TTC549 (cell line): ENCODE measurements around the gene CR2.
"Not testable (repeated sequence)": the region's sequence is repeated elsewhere in the genome, so short reads cannot be mapped to it uniquely, and the experiment has no call there.

ENCODE experiments used
- FAIRE-seq: peaks from 2 replicates; lab custom pipeline; 2012; peaks lifted over from hg19 to GRCh38; lab: Jason Lieb, UNC

Gene CR2

DNA sequence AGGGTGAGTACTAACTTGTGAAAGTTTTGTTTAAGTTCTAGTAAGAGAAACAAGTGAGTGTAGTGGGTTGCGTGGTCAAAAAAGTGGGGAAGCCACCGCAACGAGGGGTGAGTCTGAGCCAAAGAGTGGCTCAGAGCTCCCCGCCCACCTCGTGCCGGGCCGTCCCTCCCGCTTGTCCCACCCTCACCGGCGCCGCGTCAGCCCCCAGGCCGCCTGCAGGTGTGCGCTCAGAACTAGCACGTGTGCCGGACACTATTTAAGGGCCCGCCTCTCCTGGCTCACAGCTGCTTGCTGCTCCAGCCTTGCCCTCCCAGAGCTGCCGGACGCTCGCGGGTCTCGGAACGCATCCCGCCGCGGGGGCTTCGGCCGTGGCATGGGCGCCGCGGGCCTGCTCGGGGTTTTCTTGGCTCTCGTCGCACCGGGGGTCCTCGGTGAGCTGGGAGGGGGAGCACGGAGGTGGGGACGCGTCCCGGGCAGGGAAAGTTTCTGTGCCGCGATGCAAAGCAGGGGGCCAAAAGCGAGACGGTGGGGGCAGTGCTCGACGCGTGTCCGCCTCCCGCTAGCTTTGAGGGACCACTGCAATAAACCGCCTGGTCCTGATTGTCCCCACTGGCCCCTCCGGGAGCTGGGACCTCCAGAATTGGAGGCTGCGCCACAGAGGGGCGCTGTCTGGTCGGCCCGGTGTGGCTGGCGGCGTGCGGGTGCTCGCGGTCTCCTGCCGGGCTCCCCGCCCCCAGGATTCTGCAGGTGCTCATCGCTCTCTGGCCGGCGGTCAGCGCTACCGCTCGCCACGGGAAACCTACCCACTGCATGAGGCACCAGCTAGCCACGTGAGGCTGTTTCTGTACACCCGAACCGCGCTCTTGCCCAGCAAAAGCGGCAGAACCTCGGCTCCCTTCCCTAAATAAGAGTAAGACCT lies at the start of gene CR2:
CR2 (plus strand) TSS at position 283 of the 919 bp plus-strand sequence; CDS start at position 374, 91 bp downstream.
- no peak for FAIRE-seq

DNA sequence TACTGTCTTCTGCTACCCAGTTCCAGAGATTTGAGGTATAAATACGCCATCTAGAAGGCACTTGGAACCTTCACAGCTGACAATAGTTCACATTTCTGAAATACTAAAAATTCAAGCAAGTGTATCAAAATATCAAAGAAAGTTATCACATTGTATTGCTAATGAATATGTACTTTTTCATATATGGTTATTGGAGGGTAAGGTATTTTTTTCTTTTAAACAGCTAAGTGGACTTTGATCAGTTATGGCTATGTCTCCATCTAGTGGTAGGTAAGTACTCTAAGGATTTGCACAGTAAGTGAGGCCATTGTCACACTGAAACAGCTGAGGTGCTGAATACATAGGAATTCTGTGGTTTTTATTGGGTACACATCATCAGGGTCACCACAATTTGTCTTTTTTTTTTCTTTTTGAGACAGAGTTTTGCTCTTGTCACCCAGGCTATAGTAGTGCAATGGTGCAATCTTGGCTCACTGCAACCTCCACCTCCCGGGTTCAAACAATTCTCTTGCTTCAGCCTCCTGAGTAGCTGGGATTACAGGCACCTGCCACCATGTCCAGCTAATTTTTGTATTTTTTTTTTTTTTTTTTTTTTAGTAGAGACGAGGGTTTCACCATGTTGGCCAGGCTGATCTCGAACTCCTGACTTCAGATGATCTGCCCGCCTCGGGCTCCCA lies 49.1 kb upstream of the CR2 start:
- FAIRE-seq: peak; percentile 97

DNA sequence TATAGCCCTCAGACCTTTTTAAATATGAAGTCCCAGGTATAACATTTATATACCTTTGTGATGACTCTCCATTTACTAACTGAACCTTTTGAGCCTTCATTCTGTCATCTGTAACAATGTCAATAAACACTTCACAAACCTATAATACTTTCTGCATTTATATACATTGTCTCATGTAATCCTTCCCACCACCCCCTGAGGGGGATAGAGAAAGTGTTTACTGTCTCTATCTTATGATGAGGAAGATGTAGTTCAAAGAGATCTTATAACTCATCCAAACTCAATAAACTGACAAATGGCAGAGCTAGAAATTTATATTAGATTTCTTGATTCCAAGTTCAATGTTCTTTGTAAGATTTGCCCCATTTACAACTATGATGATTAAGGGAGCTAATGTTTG lies 48.3 kb upstream of the CR2 start:
- FAIRE-seq: peak; percentile 20

DNA sequence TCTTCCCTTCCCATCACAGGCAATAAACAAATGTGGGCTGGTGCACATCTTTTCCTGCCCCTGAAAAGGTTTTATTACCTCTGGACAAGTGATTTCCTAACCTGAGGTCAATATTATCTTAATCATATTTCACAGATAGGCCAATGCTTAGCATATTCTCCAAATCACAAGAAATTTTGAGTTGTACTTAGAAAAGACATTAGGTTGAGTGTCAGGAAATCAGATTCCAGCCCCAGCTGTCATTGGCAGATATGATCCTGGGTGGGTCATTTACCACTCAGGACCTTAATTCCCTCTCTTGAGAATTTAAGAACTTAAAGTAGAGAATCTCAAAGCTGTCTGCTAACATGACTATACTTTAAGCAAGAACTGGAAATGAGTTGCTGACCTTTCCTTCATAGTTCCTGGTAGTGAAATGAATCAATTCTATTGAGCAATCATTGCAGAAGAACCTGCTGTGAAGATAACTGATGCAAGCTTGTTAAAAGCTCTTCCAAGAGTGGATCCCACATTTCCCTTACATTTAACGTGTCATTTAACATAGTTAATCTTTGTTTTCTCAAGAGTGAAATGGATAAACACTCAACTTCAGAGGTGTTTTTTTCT lies 46.4 kb upstream of the CR2 start:
- no peak for FAIRE-seq

DNA sequence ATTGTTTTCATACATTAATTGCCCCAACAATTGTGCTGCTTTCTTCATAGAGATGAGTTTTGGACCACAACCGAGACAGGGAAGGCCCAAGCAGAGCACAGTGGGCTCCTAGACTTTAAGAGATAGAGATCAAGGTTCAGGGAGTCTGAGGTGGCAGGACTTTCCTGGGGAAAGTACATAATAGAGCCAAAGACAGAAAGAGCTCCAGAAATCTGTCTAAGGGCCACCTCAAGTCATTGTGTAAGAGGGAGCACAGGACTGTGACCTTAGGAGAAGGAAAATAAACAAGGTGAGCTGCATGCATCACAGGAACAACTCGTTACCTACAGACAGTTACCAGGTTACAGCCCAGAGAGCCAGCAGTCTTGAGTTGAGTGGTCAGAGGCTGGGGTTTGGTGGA lies 41.3 kb upstream of the CR2 start:
- FAIRE-seq: no peak

DNA sequence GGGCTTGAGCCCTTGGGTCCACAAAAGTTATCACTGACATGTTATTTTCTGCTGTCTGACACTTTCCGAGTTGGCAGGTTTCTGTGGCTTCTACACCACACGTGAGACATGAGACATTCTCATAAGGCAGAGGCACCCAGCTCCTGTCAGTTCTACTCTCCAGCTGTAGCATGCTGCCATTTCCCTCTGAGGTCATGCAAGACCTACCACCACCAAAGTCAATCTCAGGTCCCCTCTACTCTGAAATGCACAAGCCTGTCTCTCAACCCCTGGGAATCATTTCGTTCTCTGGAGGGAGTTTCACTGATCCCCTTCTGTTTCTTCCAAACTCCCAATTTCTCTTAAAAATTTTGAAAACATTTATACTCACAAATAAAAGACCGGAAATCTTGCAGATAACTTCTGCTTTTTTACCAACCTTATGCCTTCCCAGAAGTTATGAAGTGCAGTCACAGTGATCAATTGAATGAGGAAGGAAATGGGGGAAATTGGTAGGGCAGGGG lies 39.5 kb upstream of the CR2 start:
- no peak for FAIRE-seq

DNA sequence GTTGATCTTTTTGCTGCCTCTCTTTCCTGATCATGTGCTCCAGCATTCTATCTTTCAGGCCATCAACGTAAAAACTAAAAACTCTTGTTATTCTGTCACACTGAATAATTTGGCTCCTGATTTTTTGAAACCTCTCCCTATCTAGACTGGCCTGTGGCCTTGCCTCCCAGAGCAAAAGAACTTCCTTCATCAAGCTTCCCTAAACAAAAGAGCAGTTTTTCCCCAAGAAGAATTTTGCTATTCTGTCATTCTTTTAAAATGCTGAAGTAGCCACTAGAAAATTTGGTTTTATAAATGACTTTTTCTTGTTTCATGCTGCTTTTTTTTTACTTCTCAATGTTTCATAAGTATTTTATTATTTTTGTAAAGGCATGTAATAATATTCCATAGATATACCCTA lies 37.1 kb upstream of the CR2 start:
- no peak for FAIRE-seq

DNA sequence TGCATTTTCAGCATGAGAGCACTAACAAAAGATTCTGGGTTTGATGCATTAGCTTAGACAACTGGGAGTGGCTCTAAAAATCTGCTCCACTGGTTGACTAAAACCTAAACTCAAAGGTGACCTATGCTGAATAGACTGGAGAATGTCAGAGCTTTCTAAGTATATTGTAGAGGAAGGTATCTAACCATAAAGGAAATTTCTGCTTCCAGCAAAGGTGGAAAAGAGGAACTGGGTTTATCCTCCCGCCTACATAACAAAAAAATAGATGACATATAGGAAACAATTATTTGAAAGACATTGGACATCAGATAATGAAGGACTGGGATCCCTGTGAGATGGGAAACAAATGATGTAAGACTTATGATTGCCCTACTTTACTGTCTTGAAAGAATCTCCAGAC lies 35.8 kb upstream of the CR2 start:
- FAIRE-seq: no peak

DNA sequence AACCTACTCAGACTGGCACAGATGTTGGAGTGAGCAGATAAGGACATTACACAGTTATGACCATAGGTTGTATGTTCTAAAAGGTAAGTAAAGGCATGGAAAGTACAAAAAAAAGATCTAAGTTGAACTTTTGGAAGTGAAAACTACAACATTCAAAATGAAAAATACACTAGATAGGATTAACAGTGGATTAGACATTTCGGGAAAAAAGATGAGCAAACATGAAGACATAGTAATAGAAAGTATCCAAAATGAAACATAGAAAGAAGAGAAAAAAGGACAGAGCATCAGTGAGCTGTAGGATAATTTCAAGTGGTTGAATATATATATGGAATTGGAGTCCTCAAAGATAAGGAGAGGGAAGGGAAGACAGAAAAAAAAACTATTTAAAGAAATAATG lies 34.0 kb upstream of the CR2 start:
- FAIRE-seq: no peak

DNA sequence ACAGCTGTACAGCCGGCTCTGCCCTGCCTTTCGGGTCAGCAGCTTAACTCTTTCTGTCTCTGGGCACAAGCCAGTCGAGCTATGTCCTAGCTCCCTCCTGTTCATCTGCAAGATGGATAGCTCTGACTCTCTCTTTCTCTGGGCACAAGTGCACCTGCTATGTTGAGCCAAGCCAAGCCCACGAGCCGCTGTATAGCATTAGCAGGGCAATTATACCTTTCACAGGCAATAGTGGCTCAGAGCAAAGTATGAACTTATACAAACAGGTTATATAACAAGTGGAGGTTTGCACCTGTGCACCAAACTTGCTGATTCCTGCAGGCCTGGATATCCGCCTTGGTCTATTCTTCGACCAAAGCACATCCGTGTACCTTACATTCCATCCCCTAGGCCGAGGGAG lies 33.0 kb upstream of the CR2 start:
- FAIRE-seq: no peak

DNA sequence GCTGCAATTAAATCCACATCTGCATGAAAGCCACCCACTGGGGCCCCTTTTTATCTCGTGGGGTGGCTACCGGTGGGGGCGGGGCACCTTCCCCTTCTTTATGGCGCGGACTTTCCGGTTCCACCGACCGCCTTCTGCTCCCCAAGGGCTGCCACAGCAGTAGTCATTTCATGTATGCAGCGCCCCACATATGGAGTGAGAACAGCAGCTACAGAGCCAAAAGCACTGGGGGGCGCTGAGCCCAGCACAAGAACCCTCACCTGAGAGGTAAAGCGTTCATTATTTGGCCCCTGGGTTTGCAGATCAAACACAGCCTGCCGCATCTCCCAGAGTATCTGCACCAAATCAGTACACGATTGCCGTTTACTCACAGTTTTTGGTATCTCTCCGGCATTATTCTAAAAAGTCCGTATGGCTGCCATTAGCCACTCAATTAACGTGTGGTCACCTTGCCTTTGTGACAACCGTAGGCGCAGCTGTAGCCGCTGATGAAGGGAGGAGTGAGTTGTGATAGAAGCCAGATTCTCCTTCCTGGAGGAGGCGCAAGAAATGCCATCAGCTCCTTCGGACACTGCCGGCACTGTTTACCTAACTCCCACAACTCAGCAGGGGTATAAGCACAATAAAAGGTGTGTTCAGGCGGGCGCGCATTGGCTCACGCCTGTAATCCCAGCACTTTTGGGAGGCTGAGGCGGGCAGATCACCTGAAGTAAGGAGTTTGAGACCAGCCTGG lies 30.4 kb upstream of the CR2 start:
- FAIRE-seq: no peak

DNA sequence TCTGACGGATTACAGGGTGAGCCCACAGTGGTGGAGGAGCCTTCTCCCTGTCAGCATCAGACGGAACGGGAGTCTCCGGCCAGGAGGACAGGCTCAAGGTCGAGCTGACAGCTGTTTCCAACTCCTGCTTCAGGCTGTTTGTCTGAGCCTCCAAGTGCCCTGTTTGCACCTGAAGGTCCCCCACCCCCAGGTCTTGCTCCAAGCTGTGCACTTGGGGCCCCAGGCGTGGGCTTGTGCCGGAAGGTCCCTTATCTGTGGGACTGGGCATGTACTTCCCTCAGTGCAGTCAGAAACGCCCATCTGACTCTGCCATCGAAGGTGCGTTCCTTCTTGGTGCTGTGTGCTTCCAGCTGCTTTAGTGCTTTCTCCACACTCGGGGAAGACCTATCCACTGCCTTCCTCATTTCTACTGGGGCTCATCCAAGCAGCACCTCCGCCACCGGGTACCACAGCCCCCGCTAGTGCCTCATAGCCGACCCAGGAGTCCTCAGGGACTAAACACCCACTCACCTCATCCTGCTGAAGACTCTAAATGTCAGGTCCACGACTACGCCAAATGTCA lies 29.5 kb upstream of the CR2 start:
- FAIRE-seq: no peak

DNA sequence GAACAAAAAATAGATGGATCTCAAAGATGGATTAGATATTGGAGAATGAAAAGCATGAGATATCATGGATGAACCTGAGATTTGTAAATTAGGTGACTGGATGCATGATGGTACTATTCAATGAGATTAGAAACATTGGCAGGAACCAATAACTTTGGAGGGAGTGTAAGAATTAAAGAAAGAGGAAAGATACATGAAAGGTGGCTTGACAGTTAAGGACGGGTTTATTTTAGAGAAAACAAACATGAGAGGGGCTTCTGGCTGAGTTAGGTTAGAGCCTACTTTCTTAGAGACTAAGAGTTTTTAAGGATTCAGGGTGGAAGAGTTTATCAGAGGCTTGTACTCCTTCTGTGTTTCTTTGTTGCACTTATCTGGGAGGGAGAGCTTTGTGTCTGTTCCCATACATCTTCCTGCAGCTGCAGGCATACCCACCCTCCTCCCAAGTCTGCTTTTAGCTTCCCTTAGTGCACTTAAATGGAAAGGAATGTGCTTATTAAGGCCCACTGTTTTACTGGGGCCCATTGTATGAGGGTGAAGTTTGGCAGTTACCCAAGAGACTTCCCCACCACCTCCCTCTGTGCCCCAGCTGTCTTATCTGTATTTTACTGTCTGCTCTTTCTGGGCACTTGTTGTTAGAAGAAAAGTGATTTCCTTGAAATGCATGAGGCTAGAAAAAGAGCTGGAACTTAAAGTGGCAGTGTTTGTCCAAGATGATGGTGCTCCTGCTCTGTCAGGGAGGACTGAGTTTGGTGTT lies 26.1 kb upstream of the CR2 start:
- no peak for FAIRE-seq

DNA sequence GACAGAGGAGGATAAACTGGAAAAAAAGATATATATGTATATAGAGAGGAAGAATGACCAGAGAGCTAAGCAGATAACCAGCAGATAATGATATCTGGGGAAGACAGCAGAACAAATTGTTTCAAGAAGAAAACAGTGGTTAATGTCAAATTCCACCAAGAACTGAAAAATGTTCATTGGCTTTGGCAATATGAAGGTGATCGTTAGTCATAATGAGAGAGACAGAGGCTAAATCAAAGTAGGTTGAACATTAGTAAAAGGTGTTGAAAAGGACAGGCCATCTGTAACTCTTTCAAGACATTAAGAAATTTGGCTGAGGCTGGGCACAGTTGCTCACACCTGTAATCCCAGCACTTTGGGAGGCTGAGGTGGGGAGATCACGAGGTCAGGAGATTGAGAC lies 25.3 kb upstream of the CR2 start:
- FAIRE-seq: no peak

DNA sequence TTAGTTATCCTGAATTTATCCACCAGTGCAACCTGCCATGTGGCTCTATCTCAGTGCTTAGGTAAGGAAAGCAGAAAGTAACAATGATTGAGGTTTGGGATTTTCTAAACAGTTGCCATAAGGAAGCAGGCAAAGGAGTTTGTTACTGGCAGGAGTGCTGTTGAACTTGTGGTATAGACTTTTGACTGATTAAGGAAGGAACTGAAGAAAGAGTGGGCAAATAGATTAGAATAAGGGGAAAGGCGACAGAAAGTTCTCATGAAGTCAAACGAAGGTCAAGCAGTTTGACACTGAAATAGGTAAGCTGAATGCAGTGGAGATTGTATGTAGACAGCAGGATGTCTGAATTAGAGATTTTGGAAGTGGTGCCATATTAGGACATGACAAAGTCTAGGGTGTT lies 24.2 kb upstream of the CR2 start:
- FAIRE-seq: no peak

DNA sequence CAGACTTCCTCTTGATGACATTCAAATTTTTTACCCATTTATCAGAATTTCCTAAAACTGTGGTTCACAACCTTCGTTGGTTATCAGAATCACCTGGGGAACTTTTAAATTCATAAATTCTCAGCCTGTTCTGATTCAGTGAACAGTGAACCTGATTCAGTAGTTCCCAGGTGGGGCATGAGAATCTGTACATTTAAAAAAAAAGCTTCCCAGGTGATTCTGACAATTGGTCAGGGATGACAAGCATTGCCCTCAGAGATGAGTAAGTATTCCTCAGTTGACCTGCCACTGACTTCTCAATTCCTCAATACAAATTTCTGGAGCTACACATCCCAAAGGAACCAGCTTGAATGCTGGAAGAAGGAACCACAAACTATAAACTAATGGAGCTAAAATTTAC lies 23.5 kb upstream of the CR2 start:
- FAIRE-seq: no peak

DNA sequence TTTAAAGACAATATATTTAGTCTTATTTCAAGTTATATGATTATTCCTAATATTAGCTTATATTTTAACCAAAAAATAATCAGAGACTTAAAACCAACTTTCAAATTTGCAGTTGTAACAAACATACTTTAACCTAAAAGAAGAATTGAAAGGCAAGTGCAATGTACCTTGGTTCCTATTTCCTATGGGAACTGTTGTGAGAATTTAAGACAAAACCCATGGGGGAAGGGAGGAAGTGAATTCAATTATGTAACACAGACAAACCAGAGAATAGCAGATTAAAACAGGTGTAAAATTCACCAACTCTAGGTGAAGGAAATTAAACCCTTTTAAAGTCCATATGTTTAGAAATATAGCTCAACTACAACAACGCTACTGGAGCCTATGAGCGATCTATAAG lies 22.6 kb upstream of the CR2 start:
- FAIRE-seq: no peak

DNA sequence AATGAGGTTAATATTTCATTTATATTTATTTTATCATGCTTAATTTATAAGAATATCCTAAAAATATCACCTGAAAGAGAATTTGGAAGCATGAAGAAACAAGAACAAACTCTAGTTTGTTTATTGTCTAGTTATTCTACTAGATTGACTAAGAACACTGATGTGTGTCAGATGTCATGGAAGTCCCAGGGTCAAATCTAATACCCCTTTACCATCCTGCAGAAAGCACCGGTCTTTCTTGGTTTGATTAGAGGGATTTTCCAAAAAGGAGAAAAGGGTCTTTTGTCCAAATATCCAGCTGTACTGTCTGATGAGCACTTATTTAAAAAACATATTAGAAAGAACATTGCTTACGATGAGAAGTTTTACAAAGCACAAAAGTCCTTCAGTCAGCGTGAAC lies 20.7 kb upstream of the CR2 start:
- FAIRE-seq: no peak

DNA sequence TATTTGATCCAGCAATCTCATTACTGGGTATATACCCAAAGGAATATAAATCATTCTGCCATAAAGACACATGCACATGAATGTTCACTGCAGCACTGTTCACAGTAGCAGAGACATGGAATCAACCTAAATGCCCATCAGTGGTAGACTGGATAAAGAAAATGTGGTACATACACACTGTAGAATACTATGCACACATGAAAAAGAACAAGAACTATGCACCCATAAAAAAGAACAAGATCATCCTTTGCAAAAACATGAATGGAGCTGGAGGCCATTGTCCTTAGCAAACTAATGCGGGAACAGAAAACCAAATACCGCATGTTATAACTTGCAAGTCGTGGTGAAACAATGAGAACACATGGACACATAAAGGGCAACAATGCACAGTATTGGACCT lies 17.4 kb upstream of the CR2 start:
- not testable (repeated sequence) for FAIRE-seq

DNA sequence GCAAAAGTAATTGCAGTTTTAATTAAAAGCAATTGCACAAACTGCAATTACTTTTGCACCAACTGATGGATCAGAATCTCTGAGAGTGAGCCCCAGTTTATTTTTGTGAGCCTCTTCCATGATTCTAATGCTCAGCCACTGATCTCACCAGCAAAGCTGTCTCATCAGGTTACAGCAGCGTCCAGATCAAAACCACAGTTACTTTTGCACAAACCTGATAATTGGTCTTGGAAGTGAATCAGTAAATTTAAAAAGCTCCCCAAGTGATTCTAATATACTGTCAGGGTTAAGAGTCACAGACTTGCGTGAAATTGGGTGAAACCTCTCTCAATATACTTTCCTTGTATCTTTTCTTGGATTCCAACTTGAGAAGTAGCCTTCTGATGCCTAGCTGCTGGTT lies 13.5 kb upstream of the CR2 start:
- FAIRE-seq: no peak

DNA sequence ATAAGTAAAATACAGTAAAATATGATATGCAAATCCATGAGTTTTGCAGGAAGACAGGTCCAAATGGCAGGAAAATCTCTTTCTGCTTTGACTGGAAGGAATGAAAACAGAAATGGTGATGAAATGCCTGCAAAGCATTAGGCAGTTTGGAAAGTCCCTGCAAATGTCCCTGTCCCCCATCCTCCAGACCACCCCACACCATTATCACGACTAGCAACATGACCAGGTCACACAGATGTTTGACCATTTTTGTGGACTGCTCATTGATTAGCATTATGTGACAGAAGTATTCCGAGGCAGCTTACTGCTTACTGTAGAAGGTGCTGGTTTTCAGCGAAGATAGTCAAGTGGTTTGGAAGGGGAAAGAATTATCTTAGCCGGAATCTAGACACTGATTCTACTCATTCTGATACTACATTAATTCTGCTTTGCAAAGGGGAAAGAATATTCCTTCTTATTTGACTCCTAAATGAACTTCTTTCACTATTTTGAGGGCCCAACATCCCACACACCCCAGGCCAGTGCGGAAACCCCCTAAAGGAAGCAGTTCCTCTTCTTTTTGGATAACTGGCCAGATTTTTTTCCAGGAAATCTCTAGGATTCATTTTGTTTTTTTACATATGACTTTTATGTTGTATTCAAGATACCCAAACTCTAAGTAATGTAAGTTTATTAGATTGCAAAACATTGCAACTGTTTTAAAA lies 9.5 kb upstream of the CR2 start:
- FAIRE-seq: no peak
